Karpas-422 (cell line): ENCODE data around the gene MCC. TPM values are rescaled to one million over a fixed set of nuclear protein-coding genes. Genes with fewer than 3 reads are reported as not detected.

ENCODE experiments used
- DNase-seq: peaks from one replicate; pipeline ENCODE4 v3.0.0-alpha.2; 2015
- H2AFZ ChIP-seq: fragments of 200-600 bp; sonication (generic); 2 replicates; pipeline ENCODE4 v1.6.1; 2014; ENCODE audit warnings: antibody characterized with exemption, low read length, mixed read lengths
- H3K27ac ChIP-seq: fragments of 200-600 bp; sonication (generic); 2 replicates; pipeline ENCODE4 v1.5.1; 2014; ENCODE audit warnings: mild to moderate bottlenecking, low read length, moderate library complexity
- H3K27me3 ChIP-seq: fragments of 200-600 bp; sonication (generic); 2 replicates; pipeline ENCODE4 v1.6.1; 2014; ENCODE audit warnings: low read length, mixed read lengths
- H3K36me3 ChIP-seq: fragments of 200-600 bp; sonication (generic); 2 replicates; pipeline ENCODE4 v1.6.1; 2014; ENCODE audit warnings: low read length, mixed read lengths; ENCODE audit not compliant: insufficient read depth
- H3K4me1 ChIP-seq: fragments of 200-600 bp; sonication (generic); 2 replicates; pipeline ENCODE4 v1.6.1; 2014; ENCODE audit warnings: mild to moderate bottlenecking, low read length, mixed read lengths
- H3K4me2 ChIP-seq: fragments of 200-600 bp; sonication (generic); 2 replicates; pipeline ENCODE4 v1.6.1; 2014; ENCODE audit warnings: low read length, low read depth, mild to moderate bottlenecking; ENCODE audit not compliant: poor library complexity, severe bottlenecking
- H3K4me3 ChIP-seq: fragments of 200-600 bp; sonication (generic); 2 replicates; pipeline ENCODE4 v1.5.1; 2014; ENCODE audit warnings: mild to moderate bottlenecking, antibody characterized with exemption, low read length, mixed read lengths
- H3K79me2 ChIP-seq: fragments of 200-600 bp; sonication (generic); 2 replicates; pipeline ENCODE4 v1.6.1; 2014; ENCODE audit warnings: mild to moderate bottlenecking, low read length, mixed read lengths
- H3K9ac ChIP-seq: fragments of 200-600 bp; sonication (generic); 2 replicates; pipeline ENCODE4 v1.6.0; 2014; ENCODE audit warnings: low read length
- H3K9me2 ChIP-seq: fragments of 200-600 bp; sonication (generic), shearing (Covaris generic); replicated peaks from 2 replicates; pipeline ENCODE4 v1.6.0; 2014; ENCODE audit warnings: mild to moderate bottlenecking, low read length, moderate library complexity; ENCODE audit not compliant: insufficient read depth
- H3K9me3 ChIP-seq: fragments of 300-700, 200-600 bp; sonication (generic); 2 replicates; pipeline ENCODE4 v1.6.1; 2014; ENCODE audit warnings: low read length, mixed read lengths
- H4K20me1 ChIP-seq: fragments of 200-600 bp; sonication (generic); 2 replicates; pipeline ENCODE4 v1.6.1; 2014; ENCODE audit warnings: mild to moderate bottlenecking, antibody characterized with exemption, low read length, low read depth; ENCODE audit not compliant: insufficient read depth
- total RNA-seq: library from RNA; depleted of rRNA; stranded (reverse); fragments of >200 nt; shearing (Covaris generic); gene quantifications from 2 replicates; pipeline ENCODE4 v1.2.3, GENCODE V29; 2014; ENCODE audit warnings: low replicate concordance

The MCC gene
- total RNA-seq, 1 experiment from 2014 or later = 5.5 TPM

DNA sequence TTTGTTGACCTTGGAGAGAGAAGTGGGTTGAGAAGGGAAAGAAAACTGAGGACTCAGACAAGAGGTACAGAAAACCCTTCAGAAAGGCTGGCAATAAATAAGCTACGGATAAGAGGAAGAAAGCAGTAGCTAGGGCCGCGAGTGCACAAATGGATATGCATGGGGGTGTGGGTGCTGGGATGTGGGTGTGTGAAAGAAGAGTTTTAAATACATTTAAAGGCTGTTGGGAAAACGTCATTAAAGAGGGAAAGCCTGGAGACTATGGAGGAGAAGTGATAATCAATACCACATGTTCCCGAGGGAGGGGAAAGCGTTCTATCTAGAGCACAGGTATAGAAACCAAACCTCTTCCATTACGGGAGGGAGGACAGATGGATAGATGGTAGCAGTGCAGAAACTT is 230.7 kb downstream of the MCC start:
- Histone ChIP-seq H4K20me1 (no peaks in the 10 kb centered on the region), H3K36me3 (no peaks in the 10 kb centered on the region), H3K4me1 (peaks cover 12% of the 10 kb centered on the region), H3K4me3 (no peak overlapping the region), H2AFZ (no peak overlapping the region), H3K4me2 (no peak overlapping the region), H3K27ac (no peak overlapping the region), H3K79me2 (no peaks in the 10 kb centered on the region), H3K9me3 (no peaks in the 10 kb centered on the region), H3K27me3 (no peaks in the 10 kb centered on the region), H3K9ac (no peak overlapping the region), H3K9me2 (no peaks in the 10 kb centered on the region)
- DNase-seq = no peak

DNA sequence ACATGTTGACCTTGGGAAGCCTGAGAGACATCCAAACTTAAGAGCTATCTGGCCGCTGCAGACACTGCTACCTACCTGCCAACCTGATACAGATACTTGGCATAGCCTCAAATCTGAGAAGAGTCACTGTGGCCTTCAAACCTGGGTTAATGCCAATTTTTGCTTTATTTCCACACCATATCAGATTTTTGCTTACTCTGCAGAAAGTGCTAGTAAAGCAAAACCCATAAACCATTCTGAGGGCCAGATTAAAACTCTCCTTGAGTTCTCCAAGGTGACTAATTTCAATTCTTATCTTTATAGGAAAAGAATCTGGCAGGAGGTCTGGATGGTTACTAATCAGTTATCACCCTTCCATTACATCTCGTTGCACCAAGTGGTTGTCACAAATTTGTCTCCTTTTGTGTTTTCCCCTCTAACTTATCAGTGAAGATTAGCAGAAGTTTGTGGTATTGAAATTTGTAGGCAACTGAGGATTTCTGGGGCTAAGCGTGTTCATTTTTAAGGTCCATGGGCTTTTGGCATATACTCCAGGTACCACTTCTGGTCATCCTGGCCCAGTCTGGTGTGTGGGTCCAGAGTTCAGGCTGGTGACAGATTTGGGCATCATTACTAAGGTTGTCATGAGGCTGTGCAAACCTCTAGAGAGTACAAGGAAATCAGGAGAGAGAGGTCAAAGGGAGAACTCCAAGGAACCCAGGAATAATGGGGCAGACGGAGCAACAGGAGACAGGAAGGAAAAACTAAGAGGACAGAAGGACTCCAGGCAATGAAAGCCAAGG is 231.4 kb downstream of the MCC start:
- H3K9me3 ChIP-seq = no peaks in the 10 kb centered on the region

DNA sequence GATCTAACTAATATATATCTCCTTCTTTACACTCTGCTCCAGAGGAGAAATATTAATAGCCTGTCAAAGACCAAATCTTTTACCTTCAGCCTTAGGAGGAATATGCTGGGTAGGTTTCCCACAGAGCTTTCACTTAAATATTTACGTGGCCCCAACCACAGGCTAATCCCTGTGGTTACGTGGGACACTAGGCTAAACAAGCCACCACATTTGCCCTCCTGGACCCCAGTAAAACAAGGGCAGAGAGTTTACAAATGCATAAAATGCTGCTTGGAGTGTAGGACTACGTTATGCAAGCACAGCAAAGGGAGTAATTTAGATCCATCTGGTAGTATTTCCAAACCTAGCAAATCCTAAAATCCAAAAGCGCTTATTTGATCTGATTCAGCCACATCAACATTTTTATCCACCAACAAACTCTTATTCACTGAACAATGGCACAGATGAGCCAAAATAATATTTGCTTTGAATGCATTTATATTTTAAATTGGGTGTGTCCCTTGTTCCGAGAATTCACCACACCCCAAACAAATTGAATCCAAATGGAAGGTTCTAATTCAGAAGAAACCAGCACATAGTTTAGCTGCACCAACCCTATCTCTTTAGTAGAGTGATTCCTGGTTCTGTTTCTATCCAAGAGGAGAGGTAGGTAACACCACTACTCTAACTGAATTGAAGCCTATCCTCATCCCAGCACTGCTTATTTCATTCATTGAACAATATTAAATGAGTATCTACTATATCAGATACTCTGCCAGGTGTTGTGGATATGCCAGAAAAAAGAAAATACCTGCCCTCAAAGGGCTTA is 232.5 kb downstream of the MCC start:
- Histone ChIP-seq H2AFZ (no peak overlapping the region), H3K79me2 (no peaks in the 10 kb centered on the region), H3K4me2 (no peak overlapping the region), H3K4me3 (no peak overlapping the region), H3K9ac (no peak overlapping the region), H3K27ac (no peak overlapping the region), H3K4me1 (peaks cover 5% of the 10 kb centered on the region; the same call in 1 of the 2 replicates), H3K27me3 (no peaks in the 10 kb centered on the region), H3K9me3 (no peaks in the 10 kb centered on the region), H3K9me2 (no peaks in the 10 kb centered on the region), H4K20me1 (no peaks in the 10 kb centered on the region), H3K36me3 (no peaks in the 10 kb centered on the region)
- DNase-seq = no peak

More for the DNA sequence above, 231.4 kb downstream of the MCC start:
- Histone ChIP-seq H3K4me3 (no peak overlapping the region), H3K4me1 (peaks cover 5% of the 10 kb centered on the region), H3K4me2 (no peak overlapping the region), H3K9ac (no peak overlapping the region), H3K27me3 (no peaks in the 10 kb centered on the region), H3K9me2 (no peaks in the 10 kb centered on the region), H4K20me1 (no peaks in the 10 kb centered on the region), H3K27ac (no peak overlapping the region), H2AFZ (no peak overlapping the region), H3K36me3 (no peaks in the 10 kb centered on the region), H3K79me2 (no peaks in the 10 kb centered on the region)
- no peak for DNase-seq

DNA sequence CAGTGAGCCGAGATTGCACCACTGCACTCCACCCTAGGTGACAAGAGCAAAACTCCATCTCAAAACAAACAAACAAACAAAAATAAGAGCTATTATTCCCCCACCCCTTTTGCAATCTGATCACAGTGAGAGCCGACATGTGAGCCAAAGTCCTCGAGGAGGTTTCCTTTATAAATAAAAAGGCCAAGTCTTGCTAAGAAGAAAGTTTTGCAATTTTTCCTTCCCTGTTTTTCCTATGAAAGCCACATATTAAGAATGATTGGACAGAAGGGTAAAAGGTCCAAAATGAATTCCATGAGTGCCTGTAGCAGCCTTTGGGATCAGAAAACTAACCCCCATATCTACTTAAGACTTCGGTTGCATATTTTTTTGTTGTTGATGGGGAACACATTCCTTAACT is 233.1 kb downstream of the MCC start:
- H3K27me3 ChIP-seq = no peaks in the 10 kb centered on the region
- no peak overlapping the region for H3K4me2 ChIP-seq
- H3K4me1 ChIP-seq = peaks cover 5% of the 10 kb centered on the region; the same call in 1 of the 2 replicates
- no peak for DNase-seq
- no peaks in the 10 kb centered on the region for H3K9me2 ChIP-seq
- no peak overlapping the region; the same call in 1 of the 2 replicates for H2AFZ ChIP-seq
- no peaks in the 10 kb centered on the region for H4K20me1 ChIP-seq
- H3K9me3 ChIP-seq = no peaks in the 10 kb centered on the region
- H3K27ac ChIP-seq = no peak overlapping the region
- H3K36me3 ChIP-seq = no peaks in the 10 kb centered on the region
- no peak overlapping the region for H3K9ac ChIP-seq
- H3K4me3 ChIP-seq = no peak overlapping the region
- H3K79me2 ChIP-seq = no peaks in the 10 kb centered on the region

DNA sequence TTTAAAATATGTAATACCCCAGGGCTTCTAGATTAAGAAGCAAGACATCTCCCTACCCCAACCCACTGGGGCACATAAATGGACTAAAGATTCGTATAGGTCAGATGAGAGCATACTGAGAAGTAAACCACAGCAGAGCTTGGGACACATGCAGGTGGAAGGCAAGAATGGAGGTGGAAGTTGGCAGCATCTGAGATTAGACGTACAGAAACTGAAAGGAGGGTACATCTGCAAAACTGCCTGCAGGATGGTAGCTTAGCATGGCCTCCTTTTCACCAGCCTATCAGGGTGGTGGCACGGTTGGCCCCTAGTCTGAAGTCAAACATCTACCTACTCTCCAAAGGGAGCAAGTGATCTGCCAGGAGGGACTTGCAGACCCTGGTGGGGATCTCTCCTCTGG is 235.2 kb downstream of the MCC start:
- no peaks in the 10 kb centered on the region for H3K9me3 ChIP-seq
- no peaks in the 10 kb centered on the region for H3K79me2 ChIP-seq
- H3K9ac ChIP-seq = no peak overlapping the region
- H3K4me1 ChIP-seq = peaks cover 5% of the 10 kb centered on the region; the same call in 1 of the 2 replicates
- no peaks in the 10 kb centered on the region for H3K27me3 ChIP-seq
- no peak overlapping the region for H3K4me2 ChIP-seq
- no peak overlapping the region for H2AFZ ChIP-seq
- no peak overlapping the region for H3K27ac ChIP-seq
- H4K20me1 ChIP-seq = no peaks in the 10 kb centered on the region
- H3K4me3 ChIP-seq = no peak overlapping the region
- no peak for DNase-seq
- no peaks in the 10 kb centered on the region for H3K36me3 ChIP-seq
- H3K9me2 ChIP-seq = no peaks in the 10 kb centered on the region

DNA sequence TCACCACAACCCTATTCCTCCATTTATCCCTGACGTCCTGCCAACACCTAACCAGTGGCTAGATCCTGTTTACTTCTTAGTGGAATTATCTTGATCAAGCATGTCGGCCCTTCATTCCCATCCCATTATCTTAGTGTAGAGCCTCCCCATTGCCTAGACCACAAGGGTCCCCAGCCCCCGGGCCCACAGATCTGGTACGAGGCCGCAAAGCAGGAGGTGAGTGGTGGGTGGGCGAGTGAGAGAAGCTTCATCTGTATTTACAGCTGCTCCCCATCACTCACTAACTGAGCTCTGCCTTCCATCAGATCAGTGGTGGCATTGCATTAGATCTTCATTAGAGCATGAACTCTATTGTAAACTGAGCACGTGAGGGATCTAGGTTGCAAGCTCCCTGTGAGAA is 236.2 kb downstream of the MCC start:
- Histone ChIP-seq H3K9ac (no peak overlapping the region), H3K36me3 (no peaks in the 10 kb centered on the region), H4K20me1 (no peaks in the 10 kb centered on the region), H3K4me1 (peaks cover 5% of the 10 kb centered on the region; the same call in 1 of the 2 replicates), H3K4me2 (no peak overlapping the region), H3K9me3 (no peaks in the 10 kb centered on the region), H3K79me2 (no peaks in the 10 kb centered on the region), H3K9me2 (no peaks in the 10 kb centered on the region), H3K27ac (no peak overlapping the region), H2AFZ (no peak overlapping the region), H3K27me3 (no peaks in the 10 kb centered on the region), H3K4me3 (no peak overlapping the region)
- DNase-seq = no peak

DNA sequence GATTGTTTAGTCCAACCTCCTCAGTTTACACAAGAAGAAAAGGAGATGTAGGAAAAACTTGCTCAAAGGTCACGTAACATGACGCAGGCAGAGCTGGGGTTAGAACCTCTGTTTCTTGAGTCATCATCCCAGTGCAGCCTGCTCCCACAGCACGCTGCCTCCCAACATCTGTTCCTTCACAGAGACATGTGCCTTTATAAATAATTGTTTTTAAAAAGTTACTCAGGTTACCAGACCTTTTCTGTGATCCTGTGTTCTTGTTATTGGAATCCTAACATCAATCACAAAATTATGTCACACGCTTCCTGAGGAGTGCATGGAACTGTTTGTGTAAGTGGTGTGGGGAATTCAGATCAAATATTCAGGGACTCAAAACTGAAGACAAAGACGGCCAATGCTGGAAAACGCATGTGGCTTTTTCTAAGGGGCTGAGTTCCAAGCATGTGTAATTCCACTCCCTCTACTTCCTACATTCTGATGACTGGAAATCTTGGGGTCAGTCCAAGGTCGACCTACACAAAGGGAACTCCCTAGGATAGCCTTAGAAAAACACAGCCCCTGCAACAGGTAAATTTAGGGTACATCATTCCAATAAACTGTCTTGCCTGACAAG is 237.8 kb downstream of the MCC start:
- no peak overlapping the region for H3K4me3 ChIP-seq
- peaks cover 11% of the 10 kb centered on the region for H3K4me1 ChIP-seq
- no peak overlapping the region for H2AFZ ChIP-seq
- no peaks in the 10 kb centered on the region for H3K79me2 ChIP-seq
- no peaks in the 10 kb centered on the region for H4K20me1 ChIP-seq
- peaks cover 3% of the 10 kb centered on the region; the same call in 1 of the 2 replicates for H3K27me3 ChIP-seq
- no peaks in the 10 kb centered on the region for H3K9me3 ChIP-seq
- H3K9me2 ChIP-seq = no peaks in the 10 kb centered on the region
- H3K27ac ChIP-seq = no peak overlapping the region
- H3K36me3 ChIP-seq = no peaks in the 10 kb centered on the region
- no peak overlapping the region for H3K4me2 ChIP-seq
- no peak for DNase-seq
- no peak overlapping the region for H3K9ac ChIP-seq

DNA sequence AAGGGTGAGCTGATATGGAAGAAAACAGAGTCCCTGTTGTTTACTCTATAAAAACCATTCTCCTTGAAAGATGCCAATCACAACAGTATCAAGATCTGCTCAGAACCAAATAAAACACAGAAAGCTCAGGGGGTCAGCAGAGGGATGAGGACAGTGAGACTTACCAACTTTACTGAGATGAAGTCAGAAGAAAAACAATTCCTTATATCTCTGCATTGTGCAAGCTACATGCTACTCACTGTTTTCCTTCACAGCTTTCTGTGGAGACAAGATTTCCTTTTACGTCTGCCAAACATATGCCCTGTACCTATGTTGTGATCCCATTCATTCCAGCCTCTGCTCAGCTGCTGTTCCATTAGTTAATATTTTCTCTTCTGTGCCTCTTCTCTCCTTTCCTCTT is 239.0 kb downstream of the MCC start:
- Histone ChIP-seq H3K4me1 (peaks cover 11% of the 10 kb centered on the region), H2AFZ (no peak overlapping the region), H3K9ac (no peak overlapping the region)

More for the DNA sequence above, 239.0 kb downstream of the MCC start:
- H3K4me3 ChIP-seq = no peak overlapping the region
- no peaks in the 10 kb centered on the region for H3K9me2 ChIP-seq
- H3K27ac ChIP-seq = no peak overlapping the region
- H3K79me2 ChIP-seq = no peaks in the 10 kb centered on the region
- no peaks in the 10 kb centered on the region for H3K9me3 ChIP-seq
- peaks cover 3% of the 10 kb centered on the region; the same call in 1 of the 2 replicates for H3K27me3 ChIP-seq
- H3K36me3 ChIP-seq = no peaks in the 10 kb centered on the region
- DNase-seq = no peak
- H3K4me2 ChIP-seq = no peak overlapping the region
- H4K20me1 ChIP-seq = no peaks in the 10 kb centered on the region
